G401 (cell line): ENCODE measurements around the gene CCDC74A. TPM values are rescaled to one million over a fixed set of nuclear protein-coding genes. Genes with fewer than 3 reads are reported as not detected.
"Not testable (repeated sequence)": the region's sequence is repeated elsewhere in the genome, so short reads cannot be mapped to it uniquely, and the experiment has no call there.

ENCODE experiments used
- DNase-seq: peaks from one replicate; pipeline ENCODE4 v3.0.0-alpha.2; 2015; ENCODE audit warnings: low spot score
- in situ Hi-C: cut with HindIII; loops from 2 replicates; pipeline ENCODE4 v1.10.0; 2016; ENCODE audit warnings: low sequenced_read_pairs, mixed read lengths
- total RNA-seq: library from RNA; depleted of rRNA; stranded (reverse); fragments of >200 nt; shearing (Covaris generic); gene quantifications from 2 replicates; pipeline ENCODE4 v1.2.3, GENCODE V29; 2014; rRNA removed

The CCDC74A gene
- 54.1 and 63.4 TPM in 2 replicates for total RNA-seq

- DNase-seq: peak; percentile 67
- in situ Hi-C loops: not testable (repeated sequence)
Observed at GRCh38 chr2:131527131-131528001, at the start of gene CCDC74A. TSS of gene CCDC74A (plus strand) at chr2:131527888. CDS start at chr2:131527971, 83 bp downstream.

- in situ Hi-C loops: not testable (repeated sequence)
Observed at GRCh38 chr2:131478074-131478849, 49.4 kb upstream of the CCDC74A start.

GRCh38 chr2:131478850-131479461 lies 48.7 kb upstream of the CCDC74A start:
- in situ Hi-C loops, DNase-seq: not testable (repeated sequence)

More at GRCh38 chr2:131478074-131478849, 49.4 kb upstream of the CCDC74A start:
- peak; percentile 36 for DNase-seq

GRCh38 chr2:131480351-131480750 lies 47.3 kb upstream of the CCDC74A start:
- in situ Hi-C loops, DNase-seq: not testable (repeated sequence)

GRCh38 chr2:131482506-131483155 lies 45.1 kb upstream of the CCDC74A start:
- in situ Hi-C loops, DNase-seq: not testable (repeated sequence)

GRCh38 chr2:131483981-131484820 lies 43.5 kb upstream of the CCDC74A start:
- in situ Hi-C loops, DNase-seq: not testable (repeated sequence)

GRCh38 chr2:131484906-131485460 lies 42.7 kb upstream of the CCDC74A start:
- in situ Hi-C loops: not testable (repeated sequence)

GRCh38 chr2:131486201-131486902 lies 41.3 kb upstream of the CCDC74A start:
- in situ Hi-C loops, DNase-seq: not testable (repeated sequence)

More at GRCh38 chr2:131484906-131485460, 42.7 kb upstream of the CCDC74A start:
- not testable (repeated sequence) for DNase-seq

- no peak for DNase-seq
- in situ Hi-C loops: no loop called here
Observed at GRCh38 chr2:131488306-131489205, 39.1 kb upstream of the CCDC74A start.

GRCh38 chr2:131490616-131491468 lies 36.8 kb upstream of the CCDC74A start:
- in situ Hi-C loops: not testable (repeated sequence)
- peak; percentile 44 for DNase-seq

- DNase-seq: peak; percentile 38
- in situ Hi-C loops: not testable (repeated sequence)
Observed at GRCh38 chr2:131491469-131491836, 36.2 kb upstream of the CCDC74A start.

GRCh38 chr2:131492015-131492417 lies 35.7 kb upstream of the CCDC74A start, which contains the start of gene MZT2A:
TSS of gene MZT2A (minus strand) at chr2:131492397. CDS start at chr2:131492376, 21 bp downstream.
- in situ Hi-C loops, DNase-seq: not testable (repeated sequence)

- DNase-seq: peak; percentile 97
- in situ Hi-C loops: no loop called here
Observed at GRCh38 chr2:131492418-131493198, 35.1 kb upstream of the CCDC74A start.

GRCh38 chr2:131493199-131493968 lies 34.3 kb upstream of the CCDC74A start:
- DNase-seq: no peak
- in situ Hi-C loops: no loop called here
